Measurements from ENCODE around the gene CCDC157.
A peak's percentile ranks its signal among the peaks of the same experiment; 100 is the strongest.

Gene CCDC157

GRCh38 chr22:30318799-30319419 lies 37.9 kb upstream of the CCDC157 start:
- no peak for TF ChIP-seq CTCF (IDR thresholded peaks at IDR 0.05; ENCODE audit: low read depth, low read length)
- no peak overlapping the region for H3K4me3 ChIP-seq (replicated peaks in 1 of 2; ENCODE audit: low read depth in 2 of 2, low read length in 2 of 2)
- peak in 1 of 2 donors; percentile 27 for DNase-seq (ENCODE audit: low read depth in 2 of 2)

GRCh38 chr22:30320021-30320556 lies 36.7 kb upstream of the CCDC157 start:
- H3K4me3 ChIP-seq (replicated peaks in 1 of 2; ENCODE audit: low read depth in 2 of 2, low read length in 2 of 2) = no peak overlapping the region
- TF ChIP-seq CTCF (IDR thresholded peaks at IDR 0.05; ENCODE audit: low read depth, low read length) = no peak
- DNase-seq (ENCODE audit: low read depth in 2 of 2) = no peak

GRCh38 chr22:30321461-30321860 lies 35.3 kb upstream of the CCDC157 start:
- H3K4me3 ChIP-seq (replicated peaks in 1 of 2; ENCODE audit: low read depth in 2 of 2, low read length in 2 of 2) = no peak overlapping the region
- TF ChIP-seq CTCF (IDR thresholded peaks at IDR 0.05; ENCODE audit: low read depth, low read length) = no peak
- no peak for DNase-seq (ENCODE audit: low read depth in 2 of 2)

- H3K4me3 ChIP-seq (replicated peaks in 1 of 2; ENCODE audit: low read depth in 2 of 2, low read length in 2 of 2) = no peak overlapping the region
- DNase-seq (ENCODE audit: low read depth in 2 of 2) = no peak
- TF ChIP-seq CTCF (IDR thresholded peaks at IDR 0.05; ENCODE audit: low read depth, low read length) = no peak
Measured at GRCh38 chr22:30323246-30323645, 33.6 kb upstream of the CCDC157 start.

GRCh38 chr22:30324014-30324730 lies 32.6 kb upstream of the CCDC157 start:
- peak in 1 of 2 donors; percentile 48 for DNase-seq (ENCODE audit: low read depth in 2 of 2)
- no peak for TF ChIP-seq CTCF (IDR thresholded peaks at IDR 0.05; ENCODE audit: low read depth, low read length)
- H3K4me3 ChIP-seq (replicated peaks in 1 of 2; ENCODE audit: low read depth in 2 of 2, low read length in 2 of 2) = no peak overlapping the region

- TF ChIP-seq CTCF (IDR thresholded peaks at IDR 0.05; ENCODE audit: low read depth, low read length) = no peak
- peak; percentile 84 to 91 for DNase-seq (ENCODE audit: low read depth in 2 of 2)
- peak overlapping the region; percentile 75 to 95 for H3K4me3 ChIP-seq (replicated peaks in 1 of 2; ENCODE audit: low read depth in 2 of 2, low read length in 2 of 2)
Measured at GRCh38 chr22:30325065-30325720, 31.6 kb upstream of the CCDC157 start.
